NCI-H1694 treated with DMSO at 0.1 percent for 48 hours (cell line): ENCODE results near the gene HS3ST1.

ENCODE experiments used
- DNase-seq: peaks from one replicate; lab custom pipeline; 2025; lab: John Stamatoyannopoulos, UW

The HS3ST1 gene

GRCh38 chr4:11431111-11431510, 2.4 kb upstream of the HS3ST1 start:
- DNase-seq = no peak

GRCh38 chr4:11430536-11430935, 1.8 kb upstream of the HS3ST1 start:
- no peak for DNase-seq

- DNase-seq = no peak
Measured at GRCh38 chr4:11429699-11430045, 978 bp upstream of the HS3ST1 start.

- peak; percentile 45 for DNase-seq
Measured at GRCh38 chr4:11428899-11429698, 405 bp upstream of the HS3ST1 start.

GRCh38 chr4:11427121-11427996, 1.3 kb downstream of the HS3ST1 start:
- no peak for DNase-seq

- no peak for DNase-seq
Measured at GRCh38 chr4:11426731-11427120, 2.0 kb downstream of the HS3ST1 start.

DNA sequence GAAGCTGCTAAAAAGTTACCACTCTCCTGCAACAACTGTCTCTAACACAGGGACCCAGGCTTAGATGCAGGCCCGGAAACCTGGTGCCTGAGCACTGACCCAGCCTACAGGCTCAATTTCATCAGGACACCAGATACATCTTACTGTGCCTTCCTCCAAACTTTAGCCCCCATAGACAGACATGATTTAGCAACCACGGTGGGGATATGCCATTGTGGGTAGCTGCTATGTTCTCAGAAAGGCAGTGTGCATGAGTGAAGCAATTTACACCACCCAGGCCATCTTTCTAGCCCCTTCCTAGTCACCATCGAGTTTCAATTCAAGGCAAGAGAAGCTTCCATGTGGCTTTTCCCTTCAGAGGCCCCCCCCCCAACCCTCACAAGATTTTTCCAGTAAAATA, 2.7 kb downstream of the HS3ST1 start:
- DNase-seq = no peak

- no peak for DNase-seq
Measured at GRCh38 chr4:11424856-11425255, 3.8 kb downstream of the HS3ST1 start.

DNA sequence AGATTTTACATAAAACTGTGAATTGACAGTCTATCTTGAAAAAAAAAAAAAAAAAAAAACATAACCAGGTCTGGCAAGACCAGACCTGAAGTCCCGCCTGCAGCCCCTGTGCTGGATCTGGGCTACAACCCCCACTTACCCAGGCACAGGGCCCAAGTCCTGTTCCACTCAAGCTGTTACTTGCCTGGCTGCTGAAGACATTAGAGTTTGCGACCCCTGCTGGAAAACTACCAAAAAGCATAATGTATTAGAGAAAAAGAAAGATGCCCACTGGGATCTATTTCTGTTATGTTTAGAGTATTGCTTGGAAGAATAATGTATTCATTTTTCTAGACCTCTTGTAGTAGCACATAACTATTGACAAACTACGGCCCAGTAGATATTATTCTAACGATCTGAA, 4.7 kb downstream of the HS3ST1 start:
- peak; percentile 77 for DNase-seq

- DNase-seq = no peak
Measured at GRCh38 chr4:11423465-11423864, 5.2 kb downstream of the HS3ST1 start.

DNA sequence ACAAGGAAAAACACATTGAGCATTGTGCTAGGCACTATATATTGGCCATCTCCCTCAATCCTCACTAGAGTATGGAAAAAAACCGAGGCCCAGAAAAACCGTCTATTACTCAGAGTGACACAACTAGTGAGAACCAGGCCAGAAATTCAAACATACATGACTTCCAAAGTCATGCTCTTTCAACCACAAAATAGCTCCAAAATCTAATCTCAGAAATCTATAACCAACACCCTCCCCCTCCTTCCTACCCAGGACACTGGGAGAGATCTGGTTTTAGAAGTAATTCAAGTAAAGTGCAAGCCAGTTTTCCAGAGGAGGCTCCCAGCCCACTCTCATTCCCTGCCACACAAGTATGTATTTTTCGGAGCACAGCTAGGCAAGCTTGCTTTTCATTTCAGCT, 7.6 kb downstream of the HS3ST1 start:
- no peak for DNase-seq

DNA sequence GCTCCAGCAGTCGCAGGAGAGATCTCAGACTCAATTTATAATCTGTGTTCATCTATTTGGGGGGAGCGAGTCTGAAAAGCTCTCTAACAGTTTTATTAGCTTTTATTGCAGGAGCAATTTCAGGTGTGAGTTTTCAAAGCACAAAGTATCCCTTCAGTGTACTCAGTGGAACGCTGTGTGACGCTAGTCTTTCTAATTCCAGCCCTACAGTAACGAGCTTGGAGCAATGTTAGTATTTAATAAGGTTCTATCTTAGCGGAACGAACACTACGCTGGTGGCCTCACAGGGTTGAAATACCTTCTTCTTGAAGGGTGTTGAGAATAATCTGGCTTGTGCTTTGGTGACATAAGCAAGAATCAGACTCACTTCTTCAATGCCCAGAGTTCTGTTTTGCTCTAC, 8.4 kb downstream of the HS3ST1 start:
- DNase-seq = no peak

DNA sequence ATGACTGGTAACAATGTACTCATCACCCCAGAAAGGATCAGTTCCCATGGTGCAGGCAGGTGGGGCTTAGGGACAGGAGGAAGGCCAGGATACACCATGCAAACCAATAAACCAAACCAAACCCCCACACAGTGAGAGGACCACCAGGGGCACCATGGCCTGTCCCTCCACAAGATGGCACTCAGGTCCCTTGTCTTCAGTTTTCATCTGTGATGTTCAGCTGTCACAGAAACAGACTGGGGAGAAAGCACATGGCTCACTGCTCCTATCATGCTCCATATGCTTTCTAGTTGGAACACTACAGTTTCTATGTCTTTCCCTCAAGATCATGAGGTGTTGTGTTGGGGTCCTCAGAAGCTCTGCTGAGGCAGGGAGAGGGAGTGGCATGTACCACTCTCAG, 10.1 kb downstream of the HS3ST1 start:
- DNase-seq = peak; percentile 39

- no peak for DNase-seq
Measured at GRCh38 chr4:11416767-11417113, 12.0 kb downstream of the HS3ST1 start.

GRCh38 chr4:11416071-11416766, 12.5 kb downstream of the HS3ST1 start:
- DNase-seq = no peak

DNA sequence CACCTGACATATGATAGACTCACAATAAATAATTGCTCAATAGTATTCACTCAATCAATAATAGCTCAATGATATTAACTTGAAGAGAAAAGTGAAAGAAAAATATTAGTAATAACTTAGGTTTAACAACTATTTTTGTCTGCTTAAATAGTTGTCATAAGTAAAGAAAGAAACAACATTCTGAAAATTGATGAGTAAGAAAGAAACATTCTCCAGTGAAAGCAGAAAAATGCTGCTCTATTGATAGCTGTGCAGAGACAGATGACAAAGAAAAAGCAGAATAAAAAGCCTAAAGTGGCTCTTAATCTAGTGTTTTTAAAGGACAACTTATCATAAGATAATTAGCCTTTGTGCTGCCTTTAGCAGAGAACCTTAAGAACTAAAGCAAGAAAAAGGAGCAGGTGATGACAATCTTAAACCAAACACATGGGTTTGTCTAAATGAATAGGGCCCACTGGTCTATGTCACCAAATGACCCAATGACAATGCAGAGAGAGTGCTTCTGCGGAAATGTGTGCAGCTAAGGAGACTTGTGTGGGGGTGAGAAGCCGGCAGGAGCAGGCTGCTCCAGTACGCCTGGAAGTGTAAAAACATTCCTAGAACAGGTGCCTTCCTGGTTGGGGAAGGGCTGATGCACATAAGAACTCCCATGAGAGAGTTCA, 13.2 kb downstream of the HS3ST1 start:
- no peak for DNase-seq

- no peak for DNase-seq
Measured at GRCh38 chr4:11412211-11412610, 16.5 kb downstream of the HS3ST1 start.

- DNase-seq = no peak
Measured at GRCh38 chr4:11409632-11410031, 19.1 kb downstream of the HS3ST1 start.

DNA sequence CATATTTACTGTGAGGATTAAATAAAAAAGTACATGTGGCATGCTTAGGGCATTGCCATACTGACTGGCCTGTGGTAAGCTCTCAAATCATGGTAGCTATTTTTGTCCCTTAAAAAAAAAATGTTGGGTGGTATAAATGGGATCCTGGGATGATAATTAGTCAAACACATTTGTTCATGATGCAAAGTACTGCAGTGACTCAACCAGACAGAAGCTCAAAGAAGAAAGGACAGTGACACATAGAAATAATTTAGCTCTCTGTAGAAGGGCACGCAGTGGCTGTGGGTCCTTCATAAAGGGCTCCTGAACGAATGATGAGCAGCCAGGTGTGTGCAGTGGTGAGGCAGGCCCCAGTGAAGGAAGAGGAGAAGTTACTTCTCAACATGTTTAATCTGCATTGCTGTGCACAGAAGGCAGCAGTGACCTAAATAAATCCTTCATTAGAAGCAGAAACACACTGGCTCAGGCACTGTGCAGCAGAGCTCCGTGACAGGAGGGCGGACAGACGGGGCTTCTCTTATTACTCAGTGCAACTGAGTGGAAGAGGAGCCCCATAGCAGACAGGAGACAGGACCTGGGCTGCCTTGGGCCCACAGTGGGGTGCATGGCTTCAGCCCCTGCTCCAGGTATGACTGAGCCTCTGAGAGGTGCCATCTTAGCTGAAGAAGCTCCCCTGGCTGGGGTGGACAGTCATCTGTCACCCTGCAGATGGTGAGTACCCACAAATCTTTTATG, 20.3 kb downstream of the HS3ST1 start:
- DNase-seq = peak; percentile 51

GRCh38 chr4:11407551-11407950, 21.1 kb downstream of the HS3ST1 start:
- DNase-seq = no peak

DNA sequence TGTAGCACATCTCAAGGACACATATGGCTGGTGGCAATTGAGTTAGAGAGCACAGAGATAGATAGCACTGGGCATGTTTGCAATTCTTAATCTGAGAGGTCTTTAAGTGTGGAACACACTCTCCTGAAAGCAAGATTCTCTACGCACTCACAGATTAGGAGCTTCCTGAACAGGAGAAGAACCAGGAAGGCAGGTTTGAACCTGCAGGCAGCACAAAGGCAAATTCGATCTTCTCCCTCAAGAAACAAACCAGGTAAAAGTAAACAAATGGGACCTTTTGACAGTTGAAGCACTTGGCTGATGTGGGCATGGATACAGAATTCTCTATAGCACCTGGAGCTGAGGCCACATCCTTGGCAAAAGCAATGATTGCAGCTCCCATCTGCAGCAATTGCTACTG, 24.3 kb downstream of the HS3ST1 start:
- DNase-seq = no peak

DNA sequence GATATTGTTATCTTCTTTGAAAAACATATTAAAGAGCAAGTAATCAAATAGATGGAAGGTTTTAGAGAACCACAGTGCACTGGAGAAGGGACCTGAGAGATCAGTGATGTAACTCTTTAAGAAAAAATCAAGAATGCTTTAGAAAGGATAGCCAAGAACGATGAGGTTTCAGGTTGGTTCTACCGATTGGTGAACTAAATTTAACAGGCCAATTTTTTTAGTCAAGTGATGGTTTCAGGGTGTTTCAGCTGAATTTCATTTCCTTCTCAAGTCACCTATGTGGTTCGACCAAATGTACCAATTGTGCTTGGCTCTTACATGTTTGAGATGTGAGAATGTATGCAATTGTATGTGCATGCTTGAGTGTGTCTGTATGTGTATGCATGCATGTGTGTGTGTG, 26.5 kb downstream of the HS3ST1 start:
- no peak for DNase-seq
